ENCODE data around the gene SOX2.
"Not testable (repeated sequence)": the region's sequence is repeated elsewhere in the genome, so short reads cannot be mapped to it uniquely, and the experiment has no call there.

SOX2 gene

GRCh38 chr3:181756645-181757297 lies 45.0 kb downstream of the SOX2 start:
- in situ Hi-C loops (cut with HindIII; ENCODE audit: low sequenced_read_pairs), result no loop called here

- in situ Hi-C loops (cut with HindIII; ENCODE audit: low sequenced_read_pairs), result no loop called here
Measured at GRCh38 chr3:181757694-181758306, 46.1 kb downstream of the SOX2 start.

GRCh38 chr3:181761906-181762305 lies 50.2 kb downstream of the SOX2 start:
- in situ Hi-C loops (cut with HindIII; ENCODE audit: low sequenced_read_pairs), result no loop called here

- in situ Hi-C loops (cut with HindIII; ENCODE audit: low sequenced_read_pairs), result not testable (repeated sequence)
Measured at GRCh38 chr3:181764033-181764432, 52.3 kb downstream of the SOX2 start.
